AG04450 (cell line): ENCODE data around the gene KCTD20. TPM values are rescaled to one million over a fixed set of nuclear protein-coding genes. Genes with fewer than 3 reads are reported as not detected.
"Not testable (repeated sequence)": the region's sequence is repeated elsewhere in the genome, so short reads cannot be mapped to it uniquely, and the experiment has no call there.

Experiments used
- CTCF ChIA-PET: fragments of 300-600, 350-600 bp; formaldehyde crosslinking; extraction: SDS; loops from one replicate; lab custom pipeline; 2022; ENCODE audit warnings: antibody characterized with exemption, inconsistent platforms; lab: Charles Lee
- POLR2A ChIA-PET: fragments of 350-600 bp; formaldehyde crosslinking; extraction: SDS; loops from one replicate; lab custom pipeline; 2021; ENCODE audit warnings: antibody characterized with exemption, inconsistent platforms; lab: Yijun Ruan, JAX
- DNase-seq: peaks from one replicate; pipeline ENCODE4 v3.0.0-alpha.2; 2011; ENCODE audit warnings: low read depth, low spot score
- H3K27ac ChIP-seq: one replicate; pipeline ENCODE4 v1.5.1; 2012; ENCODE audit warnings: low read depth, low read length, control low read depth
- H3K27me3 ChIP-seq: one replicate; pipeline ENCODE4 v1.6.0; 2012; ENCODE audit warnings: low read length; ENCODE audit not compliant: control insufficient read depth, insufficient read depth
- H3K4me3 ChIP-seq: 2 replicates; pipeline ENCODE4 v1.5.1; 2011; ENCODE audit warnings: mild to moderate bottlenecking, low read depth, low read length, control low read depth
- H3K9me3 ChIP-seq: 2 replicates; pipeline ENCODE4 v1.5.1; 2012; ENCODE audit warnings: low read length; ENCODE audit not compliant: control insufficient read depth, insufficient read depth
- CTCF ChIP-seq: IDR thresholded peaks from 2 replicates; pipeline ENCODE4 v1.5.1; 2011; ENCODE audit warnings: low read depth, low read length, control low read depth, inconsistent platforms
- polyA plus RNA-seq: library from polyadenylated mRNA; depleted of rRNA; stranded (reverse); fragments of >200 nt; gene quantifications from 2 replicates; pipeline ENCODE4 v1.2.3, GENCODE V29; 2011

Gene KCTD20
- polyA plus RNA-seq, 1 experiment = 93.3 TPM

DNA sequence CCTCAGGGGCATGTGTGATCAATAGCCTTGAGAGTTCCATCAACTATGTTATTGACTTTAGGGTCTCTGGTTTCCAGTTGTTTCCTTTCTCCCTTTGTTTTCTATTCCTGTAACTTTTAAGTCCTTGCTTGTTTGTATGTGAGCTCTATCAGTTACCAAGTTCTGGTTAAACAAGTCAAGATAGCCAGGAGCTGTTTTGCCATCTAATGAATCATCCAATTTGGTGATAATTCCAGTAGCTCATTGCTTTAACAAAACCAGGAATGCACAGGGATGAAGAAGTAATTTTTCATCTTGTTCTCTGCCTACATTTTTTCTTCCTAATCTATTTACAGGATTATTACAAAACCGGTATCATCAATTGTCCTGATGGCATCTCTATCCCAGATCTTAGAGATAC lies 36.5 kb downstream of the KCTD20 start:
- ChIA-PET CTCF (interaction anchor here (0.6 to 0.9 kb wide), 2 partner anchors 39 to 136 kb away, joined by 4 read pairs; no protein-coding TSS in a partner anchor), POLR2A (no interaction called here)
- DNase-seq = no peak
- no peak overlapping the region for H3K4me3 ChIP-seq
- no peaks in the 10 kb centered on the region for H3K9me3 ChIP-seq
- H3K27me3 ChIP-seq = no peaks in the 10 kb centered on the region
- H3K27ac ChIP-seq = no peak overlapping the region
- TF ChIP-seq CTCF = no peak

DNA sequence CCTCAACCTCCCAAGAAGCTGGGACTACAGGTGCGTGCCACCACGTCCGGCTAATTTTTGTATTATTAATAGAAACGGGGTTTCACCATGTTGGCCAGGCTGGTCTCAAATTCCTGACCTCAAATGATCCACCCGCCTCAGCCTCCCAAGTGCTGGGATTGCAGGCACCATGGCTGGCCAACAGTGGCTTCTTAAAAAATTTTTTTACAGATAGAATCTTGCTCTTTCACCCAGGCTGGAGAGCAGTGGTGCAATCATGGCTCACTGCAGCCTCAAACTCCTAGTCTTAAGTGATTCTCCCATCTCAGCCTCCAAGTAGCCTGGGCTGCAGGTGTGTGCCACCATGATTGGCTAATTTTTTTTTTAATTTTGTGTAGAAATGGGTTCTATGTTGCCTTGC lies 40.5 kb downstream of the KCTD20 start:
- H3K27ac ChIP-seq, H3K9me3 ChIP-seq, CTCF ChIA-PET, H3K4me3 ChIP-seq, DNase-seq, H3K27me3 ChIP-seq: not testable (repeated sequence)
- POLR2A ChIA-PET = interaction anchor here (0.7 kb wide), 1 partner anchor 36 kb away, joined by 8 read pairs; no protein-coding TSS in a partner anchor

DNA sequence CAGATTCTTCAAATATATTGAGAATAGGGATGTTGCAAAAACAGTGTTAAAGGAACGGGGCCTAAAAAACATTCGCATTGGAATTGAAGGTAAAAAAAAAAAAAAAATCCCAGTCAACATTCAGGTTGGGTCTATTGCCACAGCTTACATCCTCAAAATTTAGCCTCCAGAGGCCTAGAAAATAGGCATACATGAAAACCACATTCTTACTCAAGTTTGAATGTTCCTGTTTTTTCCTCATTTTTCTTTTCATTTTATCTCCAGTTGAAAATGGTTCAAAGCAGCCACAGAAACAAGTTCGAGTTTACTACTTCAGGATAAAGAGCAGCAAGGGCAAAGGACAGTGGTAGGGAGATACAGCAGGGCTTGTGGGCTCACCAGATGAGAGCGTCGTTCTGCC lies 41.9 kb downstream of the KCTD20 start:
- H3K9me3 ChIP-seq = no peaks in the 10 kb centered on the region
- no peak for TF ChIP-seq CTCF
- no peaks in the 10 kb centered on the region for H3K27me3 ChIP-seq
- H3K27ac ChIP-seq = no peak overlapping the region
- ChIA-PET CTCF (no interaction called here), POLR2A (interaction anchor here (0.5 to 0.6 kb wide), 2 partner anchors 10 to 13 kb away, joined by 4 to 5 read pairs; no protein-coding TSS in a partner anchor)
- H3K4me3 ChIP-seq = no peak overlapping the region
- no peak for DNase-seq

GRCh38 chr6:36487698-36488097 lies 44.9 kb downstream of the KCTD20 start:
- H3K4me3 ChIP-seq = no peak overlapping the region
- ChIA-PET CTCF (interaction anchor here (0.6 to 0.9 kb wide), 2 partner anchors 13 to 273 kb away, joined by 3 read pairs; no protein-coding TSS in a partner anchor), POLR2A (interaction anchor here (0.7 kb wide), 1 partner anchor 10 kb away, joined by 3 read pairs; no protein-coding TSS in a partner anchor)
- no peak overlapping the region for H3K27ac ChIP-seq
- no peak for DNase-seq
- H3K9me3 ChIP-seq = no peaks in the 10 kb centered on the region
- no peaks in the 10 kb centered on the region for H3K27me3 ChIP-seq
- no peak for TF ChIP-seq CTCF

- no peak for TF ChIP-seq CTCF
- no peak for DNase-seq
- ChIA-PET POLR2A (no interaction called here), CTCF (interaction anchor here (1.0 kb wide), 1 partner anchor 11 kb away, joined by 3 read pairs; no protein-coding TSS in a partner anchor)
- no peaks in the 10 kb centered on the region for H3K27me3 ChIP-seq
- no peaks in the 10 kb centered on the region for H3K9me3 ChIP-seq
- no peak overlapping the region for H3K4me3 ChIP-seq
- H3K27ac ChIP-seq = no peak overlapping the region
Observed at GRCh38 chr6:36488221-36488620, 45.4 kb downstream of the KCTD20 start.

DNA sequence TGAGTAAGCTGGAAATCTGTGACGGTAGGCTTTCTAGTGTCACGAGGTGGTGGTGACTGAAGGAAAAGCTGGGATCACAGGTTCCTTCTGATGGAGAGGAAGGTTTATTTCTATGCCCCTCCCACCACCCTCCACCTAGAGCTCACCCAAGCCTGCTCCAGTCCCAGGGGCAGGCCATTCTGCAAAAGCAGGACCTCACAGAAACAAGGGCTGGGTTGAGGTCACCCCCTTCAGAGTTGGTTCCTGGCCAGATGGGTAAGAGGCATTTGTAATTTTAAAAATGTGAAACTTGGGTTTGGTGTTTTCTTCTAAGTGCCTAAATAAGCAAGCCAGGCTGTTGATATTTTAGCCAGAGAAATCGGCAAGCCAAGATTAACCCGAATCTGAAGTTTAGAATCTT lies 46.6 kb downstream of the KCTD20 start:
- no peak for DNase-seq
- ChIA-PET CTCF (no interaction called here), POLR2A (no interaction called here)
- H3K27ac ChIP-seq = no peak overlapping the region
- H3K27me3 ChIP-seq = no peaks in the 10 kb centered on the region
- no peak overlapping the region for H3K4me3 ChIP-seq
- TF ChIP-seq CTCF = no peak
- H3K9me3 ChIP-seq = no peaks in the 10 kb centered on the region
